Retinal pigment epithelial cell (primary cell): ENCODE data around the gene ALOX15.
"Not testable (repeated sequence)": the region's sequence is repeated elsewhere in the genome, so short reads cannot be mapped to it uniquely, and the experiment has no call there.

Experiments used
- DNase-seq: peaks from one replicate; pipeline ENCODE4 v3.0.0-alpha.2; 2010; ENCODE audit warnings: low read depth
- H3K4me3 ChIP-seq: 2 replicates; pipeline ENCODE4 v1.5.1; 2011; ENCODE audit warnings: mild to moderate bottlenecking, low read length, control low read depth, moderate library complexity
- TF ChIP-seq, protein P1 (sequence below): conservative IDR thresholded peaks from 2 replicates; pipeline ENCODE4 v1.5.1; 2011; ENCODE audit warnings: low read depth, low read length, control low read depth, inconsistent platforms

ALOX15 gene

DNA sequence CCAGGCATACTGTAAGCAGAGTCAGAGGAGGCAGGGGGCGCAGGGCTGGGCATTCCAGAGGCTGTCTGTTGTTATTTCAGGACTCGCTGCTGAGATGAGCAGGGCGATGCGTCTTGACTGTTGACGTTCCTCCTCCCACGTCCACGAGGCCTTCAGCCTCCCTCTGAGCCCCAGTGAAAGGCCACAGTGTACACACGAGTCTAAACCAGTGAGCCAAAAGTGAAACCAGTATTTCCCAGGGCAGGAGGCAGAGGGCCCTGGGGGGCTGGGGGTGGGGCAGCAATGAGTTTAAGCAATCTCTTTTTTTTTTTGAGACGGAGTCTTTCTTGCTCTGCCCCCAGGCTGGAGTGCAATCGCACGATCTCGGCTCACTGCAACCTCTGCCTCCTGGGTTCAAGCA, 35.7 kb downstream of the ALOX15 start:
- DNase-seq = no peak
- TF ChIP-seq, protein P1, sequence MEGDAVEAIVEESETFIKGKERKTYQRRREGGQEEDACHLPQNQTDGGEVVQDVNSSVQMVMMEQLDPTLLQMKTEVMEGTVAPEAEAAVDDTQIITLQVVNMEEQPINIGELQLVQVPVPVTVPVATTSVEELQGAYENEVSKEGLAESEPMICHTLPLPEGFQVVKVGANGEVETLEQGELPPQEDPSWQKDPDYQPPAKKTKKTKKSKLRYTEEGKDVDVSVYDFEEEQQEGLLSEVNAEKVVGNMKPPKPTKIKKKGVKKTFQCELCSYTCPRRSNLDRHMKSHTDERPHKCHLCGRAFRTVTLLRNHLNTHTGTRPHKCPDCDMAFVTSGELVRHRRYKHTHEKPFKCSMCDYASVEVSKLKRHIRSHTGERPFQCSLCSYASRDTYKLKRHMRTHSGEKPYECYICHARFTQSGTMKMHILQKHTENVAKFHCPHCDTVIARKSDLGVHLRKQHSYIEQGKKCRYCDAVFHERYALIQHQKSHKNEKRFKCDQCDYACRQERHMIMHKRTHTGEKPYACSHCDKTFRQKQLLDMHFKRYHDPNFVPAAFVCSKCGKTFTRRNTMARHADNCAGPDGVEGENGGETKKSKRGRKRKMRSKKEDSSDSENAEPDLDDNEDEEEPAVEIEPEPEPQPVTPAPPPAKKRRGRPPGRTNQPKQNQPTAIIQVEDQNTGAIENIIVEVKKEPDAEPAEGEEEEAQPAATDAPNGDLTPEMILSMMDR = no peak

DNA sequence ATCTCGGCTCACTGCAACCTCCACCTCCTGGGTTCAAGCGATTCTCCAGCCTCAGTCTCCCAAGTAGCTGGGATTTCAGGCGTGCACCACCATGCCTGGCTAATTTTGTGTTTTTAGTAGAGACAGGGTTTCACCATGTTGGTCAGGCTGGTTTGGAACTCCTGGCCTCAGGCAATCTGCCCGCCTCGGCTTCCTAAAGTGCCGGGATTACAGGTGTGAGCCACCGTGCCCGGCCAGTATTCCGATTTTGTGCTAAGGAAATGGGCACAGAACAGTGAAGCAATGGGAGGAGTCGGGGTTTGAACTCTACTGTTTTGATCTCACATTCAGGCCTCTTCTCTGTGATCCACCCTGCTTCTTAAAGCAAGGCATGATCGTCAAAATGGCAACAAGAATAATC, 36.7 kb downstream of the ALOX15 start:
- not testable (repeated sequence) for H3K4me3 ChIP-seq, DNase-seq

More for the DNA sequence above, 35.7 kb downstream of the ALOX15 start:
- H3K4me3 ChIP-seq = no peak overlapping the region

DNA sequence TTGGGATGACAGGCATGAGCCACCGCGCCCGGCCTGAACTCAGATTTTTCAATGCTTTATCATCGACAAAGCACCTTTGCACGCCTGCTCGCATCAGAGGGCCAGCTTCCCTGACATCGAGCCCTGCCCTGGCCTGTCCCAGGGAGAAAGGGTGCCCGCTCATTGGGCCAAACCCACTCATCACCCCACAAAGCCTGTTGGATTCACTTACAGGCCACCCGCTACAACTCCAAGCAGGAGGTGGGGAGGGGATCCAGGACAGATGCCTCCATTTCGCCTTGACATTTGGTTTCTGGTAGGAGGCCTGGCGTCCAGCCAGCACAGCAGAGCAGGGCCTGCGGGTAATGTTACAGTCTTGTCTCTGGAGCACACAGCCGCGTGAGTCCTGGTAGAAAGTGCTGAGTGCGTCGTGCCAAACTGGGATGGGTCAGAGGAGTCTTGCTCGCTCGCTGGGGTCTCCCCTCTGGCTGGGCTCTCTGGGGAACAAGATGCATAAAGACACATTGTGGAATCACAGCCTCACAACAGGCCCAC, 37.3 kb downstream of the ALOX15 start:
- TF ChIP-seq, protein P1 = no peak
- H3K4me3 ChIP-seq = no peak overlapping the region
- DNase-seq = no peak

DNA sequence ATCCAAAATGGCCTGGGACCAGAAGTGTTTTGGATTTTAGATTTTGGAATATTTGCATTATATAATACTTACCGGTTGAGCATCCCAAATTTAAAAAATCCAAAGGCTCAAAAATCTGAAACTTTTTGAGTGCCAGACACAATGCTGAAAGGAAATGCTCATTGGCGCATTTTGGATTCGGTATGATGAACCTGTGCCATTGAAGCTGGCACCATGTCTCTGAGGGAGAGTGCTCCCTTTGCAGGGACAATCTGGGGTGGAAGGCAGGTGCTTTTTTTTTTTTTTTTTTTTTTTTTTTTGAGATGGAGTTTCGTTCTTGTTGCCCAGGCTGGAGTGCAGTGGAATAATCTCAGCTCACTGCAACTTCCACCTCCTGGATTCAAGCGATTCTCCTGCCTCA, 39.4 kb downstream of the ALOX15 start:
- H3K4me3 ChIP-seq = no peak overlapping the region
- TF ChIP-seq, protein P1 = no peak
- DNase-seq = no peak

DNA sequence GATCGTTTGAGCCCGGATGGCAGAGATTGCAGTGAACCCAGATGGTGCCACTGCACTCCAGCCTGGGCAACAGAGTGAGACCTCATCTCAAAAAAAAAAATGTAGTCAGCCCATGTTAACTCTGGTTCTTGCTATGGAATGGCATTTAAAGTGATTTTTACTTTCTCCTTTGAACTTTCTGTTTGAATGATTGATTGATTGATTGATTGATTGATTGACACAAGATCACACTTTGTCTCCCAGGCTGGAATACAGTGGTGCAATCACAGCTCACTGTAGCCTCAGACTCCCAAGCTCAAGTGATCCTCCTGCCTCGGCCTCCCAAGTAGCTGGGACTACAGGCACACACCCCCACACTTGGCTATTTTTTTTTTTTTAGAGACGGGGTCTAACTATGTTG, 40.2 kb downstream of the ALOX15 start:
- no peak for DNase-seq
- TF ChIP-seq, protein P1 = no peak
- H3K4me3 ChIP-seq = no peak overlapping the region

DNA sequence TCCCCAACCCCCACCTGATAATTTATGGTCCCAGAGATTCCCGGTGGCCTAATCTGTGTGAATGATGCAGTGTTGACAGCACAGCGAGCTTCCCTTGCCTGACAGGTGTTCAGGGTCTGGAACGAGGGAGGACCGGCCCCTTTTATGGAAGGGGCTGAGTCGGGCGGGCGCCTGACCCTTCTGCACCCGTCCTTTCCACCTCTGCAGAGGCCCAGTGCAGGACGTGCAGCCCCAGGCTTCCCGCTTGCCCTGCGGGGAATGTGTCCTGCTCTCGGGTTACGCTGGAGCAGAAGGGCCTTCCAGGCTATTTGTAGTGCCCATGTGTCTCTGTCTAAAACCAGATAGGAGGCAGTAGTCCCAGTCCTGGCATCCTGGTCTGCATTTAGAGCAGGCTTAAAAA, 40.9 kb downstream of the ALOX15 start:
- TF ChIP-seq, protein P1 = no peak
- DNase-seq = no peak
- no peak overlapping the region for H3K4me3 ChIP-seq

DNA sequence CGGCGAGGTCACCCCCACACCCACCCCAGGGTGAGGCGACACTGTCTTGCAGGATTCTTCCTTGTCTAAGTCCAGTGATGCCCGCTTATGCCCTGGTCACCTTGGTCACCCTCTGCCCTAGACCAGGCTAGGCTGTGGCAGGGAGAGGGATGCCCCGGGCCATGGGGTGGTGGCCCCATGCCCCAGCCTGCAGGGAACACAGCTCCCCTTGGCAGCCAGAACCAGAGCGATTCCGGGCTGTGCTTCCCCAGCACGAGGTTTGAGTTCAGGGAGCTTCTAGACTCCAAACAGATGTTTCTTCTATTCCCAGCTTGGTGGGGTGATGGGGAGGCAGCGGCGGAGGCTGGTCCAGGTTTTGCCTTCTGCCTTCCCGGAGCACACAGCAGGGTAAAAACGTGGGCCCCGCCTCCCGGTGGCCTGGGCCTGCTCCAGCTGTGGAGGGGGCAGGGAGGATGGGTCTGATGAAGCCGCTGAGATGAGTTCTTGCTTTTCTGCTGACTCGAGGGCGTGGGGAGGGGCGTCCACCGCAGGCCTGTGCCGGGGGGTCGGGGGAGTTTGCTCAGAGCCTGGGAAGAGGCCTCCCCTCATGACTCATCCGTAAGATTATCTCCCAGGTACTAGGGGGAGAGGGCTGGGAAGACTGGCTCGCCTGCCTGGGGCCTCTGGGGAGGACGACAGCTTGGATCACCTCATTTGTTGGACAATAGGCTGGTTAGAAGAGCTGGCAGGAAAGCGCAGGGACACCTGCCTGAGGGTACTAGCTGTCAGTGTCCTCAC, 41.8 kb downstream of the ALOX15 start:
- no peak overlapping the region for H3K4me3 ChIP-seq
- DNase-seq = no peak
- TF ChIP-seq, protein P1 = no peak
